GM06990 (cell line): Measurements from ENCODE around the gene MAPK8IP1.
A peak's percentile ranks its signal among the peaks of the same experiment; 100 is the strongest.

Source experiments
- DNase-seq: peaks from one replicate; pipeline ENCODE4 v3.0.0-alpha.2; 2011; ENCODE audit not compliant: insufficient read length; ENCODE audit errors: extremely low read depth
- H3K27me3 ChIP-seq: replicated peaks from 2 replicates; pipeline ENCODE4 v1.6.0; 2011; ENCODE audit warnings: low read length; ENCODE audit not compliant: control insufficient read depth, insufficient read depth
- H3K36me3 ChIP-seq: 2 replicates; pipeline ENCODE4 v1.5.1; 2011; ENCODE audit warnings: low read length; ENCODE audit not compliant: control insufficient read depth, insufficient read depth
- H3K4me3 ChIP-seq: replicated peaks from 2 replicates; pipeline ENCODE4 v1.5.1; 2011; ENCODE audit warnings: low read depth, mild to moderate bottlenecking, control low read depth, low read length
- TF ChIP-seq, protein P1 (sequence below): IDR thresholded peaks from 2 replicates; pipeline ENCODE4 v1.5.1; 2011; ENCODE audit warnings: low read length, control low read depth, mild to moderate bottlenecking, inconsistent platforms; ENCODE audit not compliant: insufficient read depth, poor library complexity, severe bottlenecking

Gene MAPK8IP1

DNA sequence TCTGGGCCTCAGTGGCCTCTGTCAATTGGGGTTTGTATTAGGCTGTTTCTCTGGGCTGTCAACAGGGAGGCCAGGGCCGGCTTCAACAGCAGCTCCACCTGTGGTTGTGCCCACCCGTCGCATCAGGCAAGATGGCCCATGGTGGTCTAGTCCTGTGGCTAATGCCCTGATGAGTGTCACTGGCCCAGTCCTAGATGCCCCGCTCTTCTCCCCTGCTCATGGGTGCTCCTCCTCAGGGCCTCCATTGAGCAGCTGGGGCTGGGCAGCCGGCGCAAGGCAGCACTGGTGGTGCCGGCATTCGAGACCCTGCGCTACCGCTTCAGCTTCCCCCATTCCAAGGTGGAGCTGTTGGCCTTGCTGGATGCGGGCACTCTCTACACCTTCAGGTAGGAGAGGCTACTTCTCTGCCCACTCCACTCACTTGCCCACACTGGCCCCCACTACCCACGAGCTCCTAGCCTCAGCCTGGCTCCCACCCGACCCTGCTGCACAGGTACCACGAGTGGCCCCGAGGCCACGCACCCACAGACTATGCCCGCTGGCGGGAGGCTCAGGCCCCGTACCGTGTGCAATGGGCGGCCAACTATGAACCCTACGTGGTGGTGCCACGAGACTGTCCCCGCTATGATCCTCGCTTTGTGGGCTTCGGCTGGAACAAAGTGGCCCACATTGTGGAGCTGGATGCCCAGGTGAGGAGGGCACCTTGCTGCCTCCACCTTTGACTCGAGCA, 42.4 kb downstream of the MAPK8IP1 start:
- no peak overlapping the region for H3K4me3 ChIP-seq
- peaks cover 2% of the 10 kb centered on the region; the same call in 1 of the 2 replicates for H3K27me3 ChIP-seq
- H3K36me3 ChIP-seq: peaks cover 1% of the 10 kb centered on the region
- TF ChIP-seq, protein P1, sequence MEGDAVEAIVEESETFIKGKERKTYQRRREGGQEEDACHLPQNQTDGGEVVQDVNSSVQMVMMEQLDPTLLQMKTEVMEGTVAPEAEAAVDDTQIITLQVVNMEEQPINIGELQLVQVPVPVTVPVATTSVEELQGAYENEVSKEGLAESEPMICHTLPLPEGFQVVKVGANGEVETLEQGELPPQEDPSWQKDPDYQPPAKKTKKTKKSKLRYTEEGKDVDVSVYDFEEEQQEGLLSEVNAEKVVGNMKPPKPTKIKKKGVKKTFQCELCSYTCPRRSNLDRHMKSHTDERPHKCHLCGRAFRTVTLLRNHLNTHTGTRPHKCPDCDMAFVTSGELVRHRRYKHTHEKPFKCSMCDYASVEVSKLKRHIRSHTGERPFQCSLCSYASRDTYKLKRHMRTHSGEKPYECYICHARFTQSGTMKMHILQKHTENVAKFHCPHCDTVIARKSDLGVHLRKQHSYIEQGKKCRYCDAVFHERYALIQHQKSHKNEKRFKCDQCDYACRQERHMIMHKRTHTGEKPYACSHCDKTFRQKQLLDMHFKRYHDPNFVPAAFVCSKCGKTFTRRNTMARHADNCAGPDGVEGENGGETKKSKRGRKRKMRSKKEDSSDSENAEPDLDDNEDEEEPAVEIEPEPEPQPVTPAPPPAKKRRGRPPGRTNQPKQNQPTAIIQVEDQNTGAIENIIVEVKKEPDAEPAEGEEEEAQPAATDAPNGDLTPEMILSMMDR: no peak
- DNase-seq: no peak

DNA sequence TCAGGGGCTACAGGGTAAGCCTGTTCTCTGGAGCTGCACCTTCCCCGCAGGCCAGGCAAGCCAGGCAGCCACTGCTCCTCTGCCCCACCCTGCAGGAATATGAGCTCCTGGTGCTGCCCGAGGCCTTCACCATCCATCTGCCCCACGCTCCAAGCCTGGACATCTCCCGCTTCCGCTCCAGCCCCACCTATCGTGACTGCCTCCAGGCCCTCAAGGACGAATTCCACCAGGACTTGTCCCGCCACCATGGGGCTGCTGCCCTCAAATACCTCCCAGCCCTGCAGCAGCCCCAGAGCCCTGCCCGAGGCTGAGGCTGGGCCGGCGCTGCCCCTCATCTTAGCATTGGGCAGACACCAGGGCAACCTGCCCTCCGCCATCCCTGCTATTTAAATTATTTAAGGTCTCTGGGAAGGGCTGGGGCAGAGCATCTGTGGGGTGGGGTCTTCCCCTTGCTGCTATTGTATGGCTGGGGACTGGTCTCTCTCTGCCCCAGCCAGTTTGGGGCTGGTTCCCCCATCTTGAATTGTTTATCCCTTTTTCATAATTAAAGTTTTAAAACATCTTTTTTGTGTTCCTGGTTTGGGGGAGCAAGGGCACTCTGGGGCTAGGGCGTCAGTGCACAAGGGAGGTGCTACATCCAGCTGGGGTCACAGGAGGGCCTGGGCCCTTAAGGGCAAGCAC, 43.2 kb downstream of the MAPK8IP1 start:
- Histone ChIP-seq H3K4me3 (no peak overlapping the region), H3K27me3 (no peaks in the 10 kb centered on the region; the same call in 1 of the 2 replicates), H3K36me3 (peaks cover 1% of the 10 kb centered on the region)
- DNase-seq: no peak
- TF ChIP-seq, protein P1: no peak

DNA sequence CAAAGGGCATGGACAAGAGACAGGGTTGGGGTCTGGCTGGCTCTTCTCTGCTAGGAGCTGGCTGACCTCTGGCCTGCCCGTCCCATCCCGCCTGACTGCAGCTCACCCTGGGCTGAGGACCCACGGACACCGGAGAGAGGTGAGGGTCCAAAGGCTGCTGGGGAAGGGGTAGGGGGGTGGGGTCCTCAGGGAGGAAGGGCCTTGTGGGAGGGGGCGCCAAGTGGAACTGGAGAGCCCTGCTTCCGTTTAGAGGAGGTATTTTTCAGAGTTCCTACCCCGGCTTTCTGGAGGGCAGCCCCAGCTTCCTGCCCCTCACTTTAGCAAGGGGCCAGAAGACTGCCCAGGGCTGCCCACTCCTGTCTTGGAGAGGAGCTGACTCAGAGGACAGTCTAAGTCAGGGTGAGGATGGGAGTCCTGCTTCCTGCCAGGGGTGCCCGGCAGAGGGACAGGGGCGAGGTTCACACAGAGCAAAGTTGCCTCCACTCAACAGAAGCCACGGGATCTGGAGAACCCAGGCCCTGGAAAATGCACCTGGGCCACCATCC, 44.1 kb downstream of the MAPK8IP1 start:
- peak; percentile 46 for DNase-seq
- no peak overlapping the region for H3K4me3 ChIP-seq
- no peaks in the 10 kb centered on the region; the same call in 1 of the 2 replicates for H3K27me3 ChIP-seq
- H3K36me3 ChIP-seq: peaks cover 3% of the 10 kb centered on the region
- TF ChIP-seq, protein P1: no peak

DNA sequence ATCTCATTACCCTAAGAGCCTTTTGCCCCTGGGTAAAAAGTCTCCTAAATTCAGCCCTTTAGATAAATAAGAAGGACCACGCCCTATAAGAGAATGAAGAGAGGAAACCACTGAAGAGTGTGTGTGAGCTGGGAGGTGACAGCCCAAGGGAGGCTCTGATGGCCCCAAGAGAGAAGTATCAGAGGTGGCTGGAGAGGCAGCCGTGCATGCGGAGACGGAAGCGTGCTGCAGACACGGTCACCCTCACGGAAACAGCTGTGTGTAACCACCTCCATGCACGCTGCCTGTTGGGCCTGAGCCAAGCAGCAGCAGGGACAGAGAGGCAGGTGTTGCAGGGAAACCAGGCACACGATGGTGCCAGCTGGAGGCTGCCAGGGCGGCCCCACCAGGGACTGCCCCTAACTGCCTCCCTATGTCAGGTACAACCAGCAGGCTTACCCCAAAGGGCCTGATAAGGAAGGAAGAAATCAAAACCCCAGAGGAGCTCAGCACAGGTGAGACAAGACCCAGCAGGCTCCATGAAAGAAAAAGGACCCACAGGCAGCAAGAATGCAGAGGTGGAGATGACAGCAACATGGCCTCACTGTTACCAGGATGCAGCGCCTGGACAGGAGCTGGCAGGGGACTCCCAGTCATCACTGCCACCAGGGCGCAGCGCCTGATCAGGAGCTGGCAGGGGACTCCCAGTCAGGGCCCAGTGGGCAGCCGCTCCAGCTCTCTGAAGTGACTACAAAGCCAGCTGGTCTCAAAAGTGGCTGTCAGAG, 44.8 kb downstream of the MAPK8IP1 start:
- peak; percentile 86 for DNase-seq
- Histone ChIP-seq H3K27me3 (no peaks in the 10 kb centered on the region; the same call in 1 of the 2 replicates), H3K36me3 (peaks cover 8% of the 10 kb centered on the region), H3K4me3 (no peak overlapping the region)
- TF ChIP-seq, protein P1: no peak

DNA sequence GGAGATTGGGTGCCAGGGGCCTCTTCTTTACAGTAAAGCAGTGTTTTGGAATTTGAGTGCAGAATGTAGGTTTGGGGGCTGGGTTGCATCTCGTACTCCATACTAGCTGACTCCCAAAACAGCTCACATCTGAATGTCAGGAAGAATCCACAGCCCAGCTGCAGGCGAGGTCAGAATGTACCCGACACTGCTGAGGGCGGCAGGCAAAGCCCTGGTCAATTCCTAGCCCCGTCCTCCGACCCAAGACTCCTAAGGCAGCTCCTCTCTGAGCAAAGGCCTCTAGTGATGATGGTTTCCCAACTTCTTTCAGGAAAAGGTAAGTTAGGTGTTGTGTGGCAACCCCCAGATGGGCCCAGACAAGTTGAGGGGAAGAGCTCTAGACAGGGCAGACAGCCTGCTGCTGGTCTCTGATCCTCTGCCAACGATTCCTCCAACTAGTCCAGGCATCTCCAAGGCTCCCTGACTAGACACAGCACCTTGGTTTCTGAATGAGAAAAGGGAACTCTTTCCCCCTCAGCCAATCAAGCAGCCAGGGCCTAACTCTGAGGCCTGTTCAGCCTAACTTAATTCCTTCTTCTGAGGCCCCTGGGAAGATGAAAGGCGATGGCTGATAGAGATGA, 45.6 kb downstream of the MAPK8IP1 start:
- H3K27me3 ChIP-seq: no peaks in the 10 kb centered on the region; the same call in 1 of the 2 replicates
- TF ChIP-seq, protein P1: no peak
- peaks cover 8% of the 10 kb centered on the region for H3K36me3 ChIP-seq
- H3K4me3 ChIP-seq: no peak overlapping the region
- DNase-seq: no peak
